GM12874 (cell line): ENCODE results near the gene ERBB2.

Experiments used
- CTCF ChIP-seq: IDR thresholded peaks from 2 replicates; pipeline ENCODE4 v1.5.1; 2011; ENCODE audit warnings: low read depth, mild to moderate bottlenecking, control low read depth, low read length, moderate library complexity; ENCODE audit not compliant: insufficient read depth

Gene ERBB2

GRCh38 chr17:39753514-39754160 is 53.8 kb downstream of the ERBB2 start:
- TF ChIP-seq CTCF, result no peak

DNA sequence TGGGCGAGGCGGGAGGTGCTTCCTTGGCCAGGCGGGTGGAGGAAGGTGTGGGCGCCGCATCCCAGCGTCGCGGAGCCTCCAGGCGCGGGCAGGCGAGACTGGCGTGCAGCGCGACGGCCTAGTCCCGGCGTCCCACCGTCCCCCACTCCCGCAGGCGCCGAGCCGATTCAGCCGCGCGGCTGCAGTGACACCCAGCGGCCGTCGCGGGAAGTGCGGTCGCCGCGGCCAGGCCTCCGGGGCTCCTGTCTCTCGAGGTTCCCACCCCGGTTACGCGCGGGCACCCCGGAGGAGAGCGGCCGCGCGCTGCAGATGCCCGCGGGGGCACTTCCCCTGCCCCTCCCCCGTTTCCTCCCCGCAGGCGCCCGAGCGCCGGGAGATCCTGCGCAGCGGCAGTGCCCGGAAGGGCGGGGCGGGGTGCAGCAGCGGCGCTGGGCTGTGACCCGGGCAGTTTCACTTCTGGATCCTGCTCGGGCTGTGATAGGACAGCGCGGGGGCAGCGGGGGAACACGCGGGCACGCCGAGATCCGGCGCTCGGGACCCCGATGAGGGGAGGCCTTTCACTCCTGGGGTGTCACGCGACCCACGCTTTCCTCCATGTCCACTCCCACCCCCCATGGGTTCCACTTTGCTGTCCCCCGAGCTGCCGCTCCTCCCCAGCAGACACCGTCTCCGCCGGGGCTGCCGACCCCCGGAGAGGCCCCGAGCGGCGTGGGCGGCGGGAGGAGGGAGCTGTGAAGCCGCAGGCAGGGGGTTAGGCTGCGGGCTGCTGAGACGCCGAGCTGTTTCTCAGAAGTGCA is 54.5 kb downstream of the ERBB2 start:
- TF ChIP-seq CTCF, result peak; percentile 97

DNA sequence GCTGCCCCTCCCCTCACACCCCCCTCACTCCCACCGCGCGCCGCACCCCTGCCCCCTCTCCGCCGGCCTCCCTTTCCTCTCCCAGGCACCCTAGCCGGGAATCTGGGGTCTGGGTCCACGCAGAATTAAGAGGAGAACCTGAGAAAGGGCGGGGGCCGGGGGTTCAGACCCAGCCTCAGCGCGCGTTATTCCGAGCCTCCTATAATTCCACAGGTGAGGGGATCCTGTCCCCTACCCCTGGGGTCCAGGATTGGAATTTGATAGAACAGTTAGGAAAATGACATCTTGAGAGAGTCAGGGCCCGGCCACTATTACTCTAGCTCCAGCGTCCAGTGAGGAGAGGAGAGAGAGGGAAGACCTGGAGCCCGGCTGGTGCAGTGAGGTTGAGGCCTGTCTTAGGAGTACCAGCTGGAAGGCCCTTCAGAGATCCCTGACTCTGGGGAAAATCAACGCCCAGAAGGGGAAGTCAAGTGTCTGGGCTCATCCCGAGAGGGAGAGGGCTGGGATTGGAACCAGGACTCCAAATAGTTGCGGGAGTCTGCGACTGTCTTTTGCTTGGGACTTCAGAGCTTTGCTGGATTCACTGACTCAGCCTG is 55.2 kb downstream of the ERBB2 start:
- no peak for TF ChIP-seq CTCF

- TF ChIP-seq CTCF, result no peak
Measured at GRCh38 chr17:39755554-39756379, 55.9 kb downstream of the ERBB2 start.

GRCh38 chr17:39756380-39757079 is 56.7 kb downstream of the ERBB2 start:
- TF ChIP-seq CTCF, result no peak

DNA sequence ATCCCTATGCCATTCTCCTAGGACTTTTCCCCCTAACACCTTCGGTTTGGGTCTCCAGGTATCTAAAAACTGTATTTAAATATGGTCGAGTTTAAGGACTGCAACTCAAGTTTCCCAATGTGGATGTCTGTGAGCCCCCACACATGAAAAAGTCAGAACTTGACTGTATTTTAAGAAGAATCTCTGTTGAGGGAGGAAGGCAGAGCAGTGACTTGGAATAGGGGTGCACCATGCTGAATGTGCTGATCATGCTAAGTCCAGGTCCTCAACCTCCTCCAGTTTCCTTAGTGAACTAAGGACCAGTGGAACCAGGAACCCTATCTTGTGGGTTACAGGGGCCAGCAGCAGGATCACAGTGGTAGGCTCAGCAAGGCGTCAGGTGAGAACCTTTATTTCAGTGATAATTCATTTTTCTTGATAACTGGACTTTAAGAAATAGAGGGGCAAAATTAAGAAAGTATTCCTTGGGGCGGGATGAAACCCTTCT is 57.4 kb downstream of the ERBB2 start:
- TF ChIP-seq CTCF, result no peak
